ENCODE results near the gene TBC1D17. TPM values are rescaled to one million over a fixed set of nuclear protein-coding genes. Genes with fewer than 3 reads are reported as not detected.

Gene TBC1D17
- total and polyA plus RNA-seq, 2 of the 13 experiments (the other 11 are each of a cell fraction or from before 2014, with no cell fraction given) = 9.7 to 16.9 TPM

- TF ChIP-seq ATF6 (CRISPR knock-in tag; conservative IDR thresholded peaks at IDR 0.05) (no peak), NFIB (CRISPR knock-in tag; IDR thresholded peaks at IDR 0.05; ENCODE audit: borderline replicate concordance) (no peak), ZNF12 (CRISPR knock-in tag; IDR thresholded peaks at IDR 0.05) (no peak), ARNTL (CRISPR knock-in tag; IDR thresholded peaks at IDR 0.05) (0 out of 2 replicates have a peak, but pooled peaks have one; percentile 30), SMARCE1 (IDR thresholded peaks at IDR 0.05; ENCODE audit: borderline replicate concordance) (no peak), MTF1 (CRISPR knock-in tag; IDR thresholded peaks at IDR 0.05) (no peak), ELF3 (CRISPR knock-in tag; IDR thresholded peaks at IDR 0.05) (peak; percentile 48), HDAC2 (CRISPR knock-in tag; IDR thresholded peaks at IDR 0.05) (no peak), PHF5A (CRISPR knock-in tag; IDR thresholded peaks at IDR 0.05; ENCODE audit: low read depth, unreplicated experiment) (no peak), SPEN (CRISPR knock-in tag; IDR thresholded peaks at IDR 0.05; ENCODE audit: low read depth) (0 out of 2 replicates have a peak, but pooled peaks have one; percentile 26), ZBTB26 (CRISPR knock-in tag; IDR thresholded peaks at IDR 0.05; ENCODE audit: borderline replicate concordance) (no peak), SMAD1 (CRISPR knock-in tag; IDR thresholded peaks at IDR 0.05; ENCODE audit: borderline replicate concordance, low read depth) (no peak), ZFP91 (CRISPR knock-in tag; IDR thresholded peaks at IDR 0.05; ENCODE audit: borderline replicate concordance) (peak; percentile 50; the same call in 1 of the 2 replicates), EED (CRISPR knock-in tag; IDR thresholded peaks at IDR 0.05) (no peak), ZNF503 (CRISPR knock-in tag; IDR thresholded peaks at IDR 0.05) (no peak), ZMYM3 (CRISPR knock-in tag; IDR thresholded peaks at IDR 0.05) (peak; percentile 48; the same call in 1 of the 2 replicates), ZNF260 (CRISPR knock-in tag; IDR thresholded peaks at IDR 0.05; ENCODE audit: borderline replicate concordance, low read depth) (no peak), DMTF1 (CRISPR knock-in tag; IDR thresholded peaks at IDR 0.05) (no peak), SMAD9 (CRISPR knock-in tag; IDR thresholded peaks at IDR 0.05) (no peak), ATF5 (CRISPR knock-in tag; IDR thresholded peaks at IDR 0.05; ENCODE audit: low read depth) (no peak)
Observed at GRCh38 chr19:49937750-49938381, 60.4 kb downstream of the TBC1D17 start (continued).
